ENCODE data around the gene STYXL1. TPM values are rescaled to one million over a fixed set of nuclear protein-coding genes. Genes with fewer than 3 reads are reported as not detected.

Gene STYXL1
- total RNA-seq, 1 experiment from 2014 or later = 61.3 TPM

DNA sequence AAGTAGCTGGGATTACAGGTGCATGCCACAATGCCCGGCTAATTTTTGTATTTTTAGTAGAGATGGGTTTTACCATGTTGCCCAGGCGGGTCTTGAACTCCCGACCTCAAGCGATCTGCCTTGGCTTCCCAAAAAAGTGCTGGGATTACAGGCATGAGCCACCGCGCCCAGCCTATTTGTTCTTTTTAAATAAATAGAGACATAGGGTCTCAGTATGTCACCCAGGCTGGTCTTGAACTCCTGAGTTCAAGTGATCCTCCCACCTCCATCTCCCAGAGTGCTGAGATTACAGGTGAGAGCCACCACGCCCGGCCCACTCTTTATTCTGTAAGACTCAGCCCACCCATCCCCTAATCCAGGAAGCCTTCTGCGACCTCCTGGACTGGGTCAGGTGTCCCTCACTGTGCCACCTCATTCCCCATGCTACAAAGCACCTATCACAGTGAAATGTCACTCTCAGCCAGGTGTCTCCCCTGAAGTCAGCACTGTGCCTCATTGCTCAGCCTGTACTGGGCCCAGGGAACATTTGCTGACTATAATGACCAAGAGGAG lies 56.2 kb downstream of the STYXL1 start:
- H3F3A ChIP-seq (ENCODE audit: low read length, unreplicated experiment) = no peaks in the 10 kb centered on the region
- no peaks in the 10 kb centered on the region for H3K9me2 ChIP-seq (replicated peaks; ENCODE audit: low read length)
- H3K4me2 ChIP-seq (ENCODE audit: low read length) = no peak overlapping the region
- ChIA-PET CTCF (interaction anchor here (0.6 kb wide), 1 partner anchor 229 kb away, joined by 3 read pairs; no protein-coding TSS in a partner anchor), POLR2A (ENCODE audit: unreplicated experiment) (no interaction called here)
- H3K9me3 ChIP-seq (ENCODE audit: low read length) = no peaks in the 10 kb centered on the region
- intact Hi-C loops (cut with micrococcal nuclease) = loop anchor here (10.0 kb wide), 1 partner anchor 77 kb away; the partner anchor contains the start of gene POR
- H3K9ac ChIP-seq (ENCODE audit: low read length) = no peak overlapping the region
- H4K20me1 ChIP-seq (ENCODE audit: low read length) = no peaks in the 10 kb centered on the region
- no peak overlapping the region for H2AFZ ChIP-seq (ENCODE audit: low read length)
- no peaks in the 10 kb centered on the region for H3K27me3 ChIP-seq (ENCODE audit: low read length)
- no peaks in the 10 kb centered on the region for H3K79me2 ChIP-seq (ENCODE audit: low read length)
- no TSS peak for BruUV-seq (replicated peaks)
- peaks cover 8% of the 10 kb centered on the region; the same call in 1 of the 2 replicates for H3K36me3 ChIP-seq (ENCODE audit: low read depth, low read length)
- ATAC-seq (no peak), DNase-seq (no peak)
- no peak overlapping the region for H3K27ac ChIP-seq (ENCODE audit: low read length)
- no peak overlapping the region for H3K4me3 ChIP-seq (ENCODE audit: low read length)
- peaks cover 9% of the 10 kb centered on the region for H3K4me1 ChIP-seq (ENCODE audit: insufficient read depth, low read length)
- TF ChIP-seq EZH2phosphoT487 (IDR thresholded peaks at IDR 0.05; ENCODE audit: borderline replicate concordance, low read length) = no peak
- TF ChIP-seq EZH2 (IDR thresholded peaks at IDR 0.05; ENCODE audit: low read length, unreplicated experiment) = no peak
- TF ChIP-seq, protein P1, sequence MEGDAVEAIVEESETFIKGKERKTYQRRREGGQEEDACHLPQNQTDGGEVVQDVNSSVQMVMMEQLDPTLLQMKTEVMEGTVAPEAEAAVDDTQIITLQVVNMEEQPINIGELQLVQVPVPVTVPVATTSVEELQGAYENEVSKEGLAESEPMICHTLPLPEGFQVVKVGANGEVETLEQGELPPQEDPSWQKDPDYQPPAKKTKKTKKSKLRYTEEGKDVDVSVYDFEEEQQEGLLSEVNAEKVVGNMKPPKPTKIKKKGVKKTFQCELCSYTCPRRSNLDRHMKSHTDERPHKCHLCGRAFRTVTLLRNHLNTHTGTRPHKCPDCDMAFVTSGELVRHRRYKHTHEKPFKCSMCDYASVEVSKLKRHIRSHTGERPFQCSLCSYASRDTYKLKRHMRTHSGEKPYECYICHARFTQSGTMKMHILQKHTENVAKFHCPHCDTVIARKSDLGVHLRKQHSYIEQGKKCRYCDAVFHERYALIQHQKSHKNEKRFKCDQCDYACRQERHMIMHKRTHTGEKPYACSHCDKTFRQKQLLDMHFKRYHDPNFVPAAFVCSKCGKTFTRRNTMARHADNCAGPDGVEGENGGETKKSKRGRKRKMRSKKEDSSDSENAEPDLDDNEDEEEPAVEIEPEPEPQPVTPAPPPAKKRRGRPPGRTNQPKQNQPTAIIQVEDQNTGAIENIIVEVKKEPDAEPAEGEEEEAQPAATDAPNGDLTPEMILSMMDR (conservative IDR thresholded peaks at IDR 0.05; ENCODE audit: low read depth, low read length) = no peak

DNA sequence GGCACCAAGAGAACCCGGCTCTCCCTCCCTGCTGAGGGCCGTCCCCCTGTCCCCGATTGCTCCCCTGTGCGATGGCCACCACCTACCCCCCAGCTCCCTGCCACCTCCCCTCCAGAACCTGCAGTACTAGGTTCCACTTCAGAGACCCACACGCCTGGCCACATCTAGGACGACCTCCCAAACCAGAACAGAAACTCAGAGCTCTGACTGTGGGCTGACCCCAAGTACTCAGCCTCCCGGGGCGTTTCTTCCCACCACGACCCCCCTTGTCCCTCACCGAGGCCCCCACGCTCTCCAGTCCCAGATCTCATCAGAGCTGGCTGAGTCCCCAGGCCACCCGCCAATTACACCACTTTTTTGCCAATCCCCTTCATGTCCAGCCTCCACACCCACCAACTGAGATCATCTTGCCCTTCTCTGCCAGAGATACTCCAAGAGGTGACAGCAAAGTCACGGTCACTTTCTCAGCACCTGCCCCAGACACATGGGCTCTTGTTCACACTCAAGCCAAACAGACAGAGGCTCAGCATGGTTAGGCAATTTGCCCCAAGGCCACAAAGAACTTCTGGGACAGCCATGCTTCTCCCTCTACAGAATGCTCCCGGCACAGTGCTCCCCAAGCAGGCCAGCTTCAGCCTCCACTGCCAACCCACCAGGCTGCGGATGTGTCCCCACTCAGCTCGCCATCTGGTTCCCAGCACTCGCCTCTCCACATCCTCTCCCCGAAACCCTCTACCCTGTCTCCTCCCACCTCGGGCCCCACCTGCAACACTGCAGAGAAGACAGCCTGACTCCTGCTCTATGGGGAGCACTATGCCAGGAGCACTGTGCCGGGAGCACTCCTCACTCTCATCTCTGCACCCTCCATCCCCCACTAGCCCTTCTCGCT lies 58.1 kb downstream of the STYXL1 start:
- Histone ChIP-seq H3K9ac (ENCODE audit: low read length) (no peak overlapping the region), H3K4me1 (ENCODE audit: insufficient read depth, low read length) (peaks cover 7% of the 10 kb centered on the region), H3K36me3 (ENCODE audit: low read depth, low read length) (no peaks in the 10 kb centered on the region), H3K4me2 (ENCODE audit: low read length) (no peak overlapping the region), H3F3A (ENCODE audit: low read length, unreplicated experiment) (no peaks in the 10 kb centered on the region), H3K9me2 (replicated peaks; ENCODE audit: low read length) (no peaks in the 10 kb centered on the region), H2AFZ (ENCODE audit: low read length) (no peak overlapping the region), H3K79me2 (ENCODE audit: low read length) (no peaks in the 10 kb centered on the region), H3K27me3 (ENCODE audit: low read length) (no peaks in the 10 kb centered on the region), H3K4me3 (ENCODE audit: low read length) (no peak overlapping the region), H3K27ac (ENCODE audit: low read length) (no peak overlapping the region), H3K9me3 (ENCODE audit: low read length) (no peaks in the 10 kb centered on the region), H4K20me1 (ENCODE audit: low read length) (no peaks in the 10 kb centered on the region)
- ChIA-PET CTCF (no interaction called here), POLR2A (ENCODE audit: unreplicated experiment) (no interaction called here)
- intact Hi-C loops (cut with micrococcal nuclease) = loop anchor here (10.0 kb wide), 1 partner anchor 75 kb away; the partner anchor contains the start of gene POR
- ATAC-seq (no peak), DNase-seq (no peak)
- TF ChIP-seq EZH2phosphoT487 (IDR thresholded peaks at IDR 0.05; ENCODE audit: borderline replicate concordance, low read length) = no peak
- TF ChIP-seq, protein P1 (conservative IDR thresholded peaks at IDR 0.05; ENCODE audit: low read depth, low read length) = no peak
- TF ChIP-seq EZH2 (IDR thresholded peaks at IDR 0.05; ENCODE audit: low read length, unreplicated experiment) = no peak
- no TSS peak for BruUV-seq (replicated peaks)

Measured in PC-3 (cell line).